Superior temporal gyrus (tissue), 1 donor: ENCODE results near the gene ARHGEF19.
A peak's percentile ranks its signal among the peaks of the same experiment; 100 is the strongest.
"Not testable (repeated sequence)": the region's sequence is repeated elsewhere in the genome, so short reads cannot be mapped to it uniquely, and the experiment has no call there.

Experiments
- DNase-seq: peaks from one replicate; pipeline ENCODE4 v3.0.0-alpha.2; 2016; ENCODE audit errors: extremely low spot score

Gene ARHGEF19

DNA sequence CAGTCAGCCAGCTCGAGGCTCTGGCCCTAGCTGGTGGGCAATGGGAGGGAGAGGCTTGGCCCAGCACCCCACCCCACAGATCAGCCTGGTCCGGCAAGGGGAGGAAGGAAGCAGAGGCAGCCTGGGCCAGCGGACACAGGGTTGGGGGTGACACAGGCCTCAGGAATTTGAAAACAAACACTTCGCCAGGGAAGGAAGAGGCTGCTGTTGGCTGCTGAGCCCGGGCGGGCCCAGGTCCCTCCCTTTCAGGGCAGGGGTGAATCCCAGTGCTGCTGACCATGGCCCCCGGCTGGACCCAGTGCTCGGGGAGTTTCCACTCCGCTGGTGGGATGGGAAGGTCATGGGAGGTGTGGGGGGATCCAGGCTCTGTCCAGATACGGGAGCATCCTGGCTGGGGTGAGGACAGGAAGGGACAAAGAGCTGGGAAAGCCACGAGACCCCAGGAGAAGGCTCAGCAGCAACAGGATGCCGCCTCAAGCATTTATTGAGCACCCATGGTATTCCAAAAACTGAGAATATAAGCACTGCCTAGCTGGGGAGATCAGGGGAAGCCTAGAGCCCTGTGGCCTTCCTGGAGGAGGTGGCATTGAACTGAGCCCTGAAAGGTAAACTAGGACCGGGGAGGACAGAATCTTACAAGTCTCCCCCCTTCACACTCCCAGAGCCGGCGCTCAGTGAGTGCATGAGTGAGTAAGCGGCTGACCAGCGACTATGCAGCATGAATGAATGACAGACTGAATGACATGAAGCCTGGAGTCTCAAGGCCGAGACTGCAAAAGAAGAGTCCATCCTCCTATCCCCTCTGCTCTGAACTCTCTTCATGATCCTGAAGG, 30.3 kb downstream of the ARHGEF19 start:
- DNase-seq: no peak

DNA sequence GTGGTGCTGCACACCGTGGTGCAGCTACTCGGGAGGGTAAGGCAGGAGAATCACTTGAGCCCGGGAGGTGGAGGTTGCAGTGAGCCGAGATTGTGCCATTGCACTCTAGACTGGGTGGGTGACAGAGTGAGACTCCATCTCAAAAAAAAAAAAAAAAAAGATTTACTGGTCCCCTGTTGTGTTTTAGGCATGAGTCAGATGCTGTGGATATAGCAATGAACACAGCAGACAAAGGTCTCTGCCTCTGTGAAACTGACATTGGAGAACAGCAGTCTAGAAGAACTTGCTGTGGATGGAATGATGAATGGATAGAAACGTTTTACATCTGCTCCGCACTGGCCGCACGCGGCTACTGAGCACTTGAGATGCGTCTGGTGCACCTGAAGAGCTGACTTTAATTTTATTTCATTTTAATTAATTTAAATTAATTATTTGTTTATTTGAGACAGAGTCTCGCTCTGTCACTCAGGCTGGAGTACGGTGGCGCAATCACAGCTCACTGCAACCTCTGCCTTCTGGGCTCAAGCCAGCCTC, 32.1 kb downstream of the ARHGEF19 start:
- no peak for DNase-seq

- DNase-seq: no peak
These were observed 33.6 kb downstream of the ARHGEF19 start for GRCh38 chr1:16178596-16179497.

DNA sequence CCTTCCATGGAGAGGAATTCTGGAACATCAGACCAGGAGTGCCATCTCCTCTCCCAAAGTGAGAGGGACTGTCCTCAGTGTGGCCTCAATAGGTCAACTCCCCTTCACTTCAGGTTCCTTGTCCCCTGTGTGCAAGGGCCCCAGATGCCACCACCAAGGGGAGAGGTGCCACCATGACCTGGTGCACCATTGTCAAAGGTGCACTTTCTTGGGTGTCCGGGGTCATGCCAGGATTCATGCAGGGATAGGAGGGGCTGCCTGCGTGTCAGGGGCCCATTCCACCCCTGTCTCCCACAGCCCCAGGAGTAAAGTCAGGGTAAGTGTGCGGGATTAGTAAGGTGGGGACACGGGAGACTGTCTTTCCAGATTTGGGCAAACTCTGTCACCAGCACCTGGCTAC, 35.1 kb downstream of the ARHGEF19 start:
- no peak for DNase-seq

DNA sequence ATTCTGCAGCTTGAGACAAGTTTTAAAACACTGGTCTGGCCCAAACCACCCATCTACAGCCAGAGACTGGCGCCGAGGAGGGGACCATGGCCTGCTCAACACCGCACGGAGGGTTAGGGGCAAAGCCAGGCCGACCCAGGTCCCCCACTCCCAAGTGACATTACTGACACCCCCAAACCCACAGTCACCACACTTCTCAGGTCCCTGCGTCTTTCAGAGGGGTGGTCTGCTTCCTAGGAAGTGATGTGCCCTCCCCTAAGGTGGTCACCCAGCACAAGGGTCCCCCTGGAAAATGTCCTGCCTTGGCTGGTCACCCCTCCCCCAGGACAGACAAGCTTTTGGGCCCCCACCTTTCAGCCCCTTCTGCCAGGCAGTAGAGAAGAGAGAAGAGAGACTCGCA, 35.8 kb downstream of the ARHGEF19 start:
- no peak for DNase-seq

DNA sequence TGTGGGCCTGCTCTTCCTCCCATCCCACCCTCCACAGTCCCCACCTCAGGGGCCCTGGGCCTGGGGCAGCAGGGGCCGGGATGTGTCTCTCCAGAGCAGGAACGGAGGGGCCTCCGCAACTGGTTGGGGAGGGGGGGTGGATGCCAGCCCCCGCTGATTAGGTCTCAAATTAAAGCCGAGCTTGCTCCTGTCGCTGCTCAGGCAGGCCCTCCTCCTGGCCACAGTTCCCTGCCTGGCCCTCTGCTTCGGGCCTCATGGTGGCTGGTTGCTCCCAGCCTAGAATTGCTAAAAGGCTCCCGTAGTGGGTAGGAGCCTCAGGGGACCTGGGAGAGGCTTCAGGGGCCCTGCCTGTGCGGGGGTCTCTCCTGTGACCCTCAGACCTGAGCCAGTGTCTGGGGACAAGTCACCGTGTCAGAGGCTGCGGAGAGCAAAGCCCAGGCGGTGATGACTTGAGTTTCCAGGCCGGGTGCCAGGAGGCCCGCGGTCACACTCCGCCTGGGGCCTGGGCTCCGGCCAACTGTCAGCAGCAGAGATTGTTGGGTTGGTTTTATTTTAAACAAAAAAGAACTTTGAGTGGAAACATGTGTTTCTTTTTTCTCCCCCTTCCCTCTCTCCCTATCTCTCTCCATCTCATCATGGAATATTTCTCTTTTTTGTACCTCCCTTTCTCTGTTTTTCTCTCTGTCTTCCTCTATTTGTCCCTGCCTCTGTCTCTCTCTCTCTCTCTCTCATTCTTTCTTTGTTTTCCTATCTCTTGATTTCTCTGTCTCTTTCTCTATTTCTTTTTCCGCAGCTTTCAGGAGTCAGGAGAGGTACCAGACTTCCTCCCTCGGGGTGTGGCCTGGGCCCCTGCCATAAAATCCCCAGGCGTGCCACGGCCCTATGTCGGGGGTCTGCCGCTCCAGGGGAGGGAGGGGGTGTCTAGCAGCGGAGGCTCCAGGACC, 36.6 kb downstream of the ARHGEF19 start:
- DNase-seq: peak; percentile 67

DNA sequence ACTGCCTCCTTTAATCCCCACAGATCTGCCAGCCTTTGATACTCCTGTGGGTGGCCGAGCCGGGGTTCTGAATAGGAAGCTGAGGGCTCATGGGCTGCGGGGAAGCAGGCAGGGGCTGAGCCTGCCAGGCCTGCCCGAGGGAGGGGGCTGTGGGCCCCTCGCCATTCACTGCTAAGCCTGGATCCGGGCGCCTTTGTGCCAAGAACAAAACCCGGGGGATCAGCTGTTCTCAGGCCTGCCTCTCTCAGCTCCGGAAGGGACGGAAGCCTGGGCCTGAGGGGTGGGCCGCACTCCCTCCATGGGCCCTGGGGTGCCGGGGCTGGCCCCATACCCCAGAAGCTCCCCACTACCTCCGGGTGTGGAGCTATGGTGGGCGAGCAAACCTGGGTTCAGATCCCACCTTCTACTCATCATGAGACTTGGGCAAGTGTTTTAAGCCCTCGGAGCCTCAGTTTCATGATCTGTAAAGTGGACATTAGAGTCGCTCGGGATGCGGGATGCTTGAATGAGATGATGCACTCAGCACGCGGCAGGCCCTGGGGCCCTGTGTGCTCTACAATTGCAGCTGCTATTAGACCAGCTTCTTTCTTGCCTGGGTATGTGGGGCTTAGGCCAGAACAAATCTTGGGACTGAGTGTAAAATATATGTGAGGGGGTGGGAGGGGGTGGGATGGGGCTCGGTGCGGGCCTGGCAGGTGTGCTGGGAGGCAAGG, 37.4 kb downstream of the ARHGEF19 start:
- no peak for DNase-seq

GRCh38 chr1:16174261-16174868, 38.1 kb downstream of the ARHGEF19 start:
- no peak for DNase-seq

- no peak for DNase-seq
These were observed 38.8 kb downstream of the ARHGEF19 start for GRCh38 chr1:16173447-16174260.

DNA sequence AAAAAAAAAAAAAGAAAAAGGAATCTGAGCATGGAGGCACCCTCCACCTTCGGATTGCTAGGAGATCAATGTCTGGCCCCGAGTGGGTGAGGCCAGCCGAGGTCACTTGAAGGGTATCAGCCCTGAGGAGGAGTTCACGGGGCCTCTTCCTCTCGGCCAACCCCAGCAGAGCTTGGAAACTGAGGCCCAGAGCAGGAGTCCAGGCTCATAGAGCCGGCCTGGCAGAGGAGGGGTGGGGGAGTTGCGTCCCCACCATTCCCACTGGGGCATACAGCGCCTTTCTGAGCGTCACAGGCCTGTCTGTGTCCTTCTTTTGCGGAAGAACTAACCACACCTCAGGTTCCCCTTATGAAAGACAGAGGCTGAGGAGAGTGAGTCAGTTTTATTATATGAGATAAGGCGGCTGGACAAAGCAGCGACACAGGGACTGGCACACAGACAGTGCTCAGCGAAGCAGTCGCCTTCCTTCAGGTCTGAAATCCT, 39.4 kb downstream of the ARHGEF19 start:
- no peak for DNase-seq

DNA sequence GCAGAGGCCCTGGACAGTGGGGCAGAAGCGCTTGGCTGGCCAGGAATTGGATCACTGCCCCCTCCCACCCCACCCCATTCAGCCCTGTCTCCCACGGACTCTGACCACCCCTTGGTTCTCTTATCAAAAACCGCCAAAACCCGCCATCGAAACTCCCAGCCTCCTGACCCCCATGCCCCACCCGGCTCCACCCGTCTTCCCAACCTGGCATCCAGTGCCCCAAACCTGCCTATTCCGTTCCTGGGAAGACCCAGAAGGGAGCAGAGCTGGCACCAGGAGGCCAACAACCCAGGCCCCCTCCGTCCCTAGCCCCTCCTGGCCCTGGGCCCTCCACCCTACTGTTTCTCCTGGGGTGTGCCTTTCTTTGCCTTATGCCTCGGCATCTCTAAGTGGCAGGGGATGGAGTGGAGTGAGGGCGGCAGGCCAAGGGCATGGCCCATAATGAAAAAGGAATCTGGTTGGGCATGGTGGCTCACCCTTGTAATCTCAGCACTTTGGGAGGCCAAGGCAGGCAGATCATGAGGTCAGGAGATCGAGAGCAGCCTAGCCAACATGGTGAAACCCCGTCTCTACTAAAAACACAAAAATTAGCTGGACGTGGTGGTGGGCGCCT, 40.1 kb downstream of the ARHGEF19 start:
- DNase-seq: no peak

GRCh38 chr1:16171314-16172151, 40.9 kb downstream of the ARHGEF19 start:
- DNase-seq: no peak

GRCh38 chr1:16170283-16170673, 42.2 kb downstream of the ARHGEF19 start:
- no peak for DNase-seq

GRCh38 chr1:16168622-16169360, 43.7 kb downstream of the ARHGEF19 start:
- no peak for DNase-seq

DNA sequence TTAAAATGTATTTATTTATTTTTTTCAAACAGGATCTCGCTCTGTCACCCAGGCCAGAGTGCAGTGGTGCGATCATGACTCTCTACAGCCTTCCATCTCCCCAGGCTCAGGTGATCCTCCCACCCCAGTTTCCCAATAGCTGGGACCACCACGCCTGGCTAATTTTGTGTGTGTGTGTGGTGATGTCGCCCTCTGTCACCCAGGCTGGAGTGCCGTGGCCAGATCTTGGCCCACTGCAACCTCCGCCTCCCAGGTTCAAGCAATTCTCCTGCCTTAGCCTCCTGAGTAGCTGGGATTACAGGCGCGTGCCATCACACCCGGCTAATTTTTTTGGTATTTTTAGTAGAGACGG, 44.3 kb downstream of the ARHGEF19 start:
- not testable (repeated sequence) for DNase-seq

DNA sequence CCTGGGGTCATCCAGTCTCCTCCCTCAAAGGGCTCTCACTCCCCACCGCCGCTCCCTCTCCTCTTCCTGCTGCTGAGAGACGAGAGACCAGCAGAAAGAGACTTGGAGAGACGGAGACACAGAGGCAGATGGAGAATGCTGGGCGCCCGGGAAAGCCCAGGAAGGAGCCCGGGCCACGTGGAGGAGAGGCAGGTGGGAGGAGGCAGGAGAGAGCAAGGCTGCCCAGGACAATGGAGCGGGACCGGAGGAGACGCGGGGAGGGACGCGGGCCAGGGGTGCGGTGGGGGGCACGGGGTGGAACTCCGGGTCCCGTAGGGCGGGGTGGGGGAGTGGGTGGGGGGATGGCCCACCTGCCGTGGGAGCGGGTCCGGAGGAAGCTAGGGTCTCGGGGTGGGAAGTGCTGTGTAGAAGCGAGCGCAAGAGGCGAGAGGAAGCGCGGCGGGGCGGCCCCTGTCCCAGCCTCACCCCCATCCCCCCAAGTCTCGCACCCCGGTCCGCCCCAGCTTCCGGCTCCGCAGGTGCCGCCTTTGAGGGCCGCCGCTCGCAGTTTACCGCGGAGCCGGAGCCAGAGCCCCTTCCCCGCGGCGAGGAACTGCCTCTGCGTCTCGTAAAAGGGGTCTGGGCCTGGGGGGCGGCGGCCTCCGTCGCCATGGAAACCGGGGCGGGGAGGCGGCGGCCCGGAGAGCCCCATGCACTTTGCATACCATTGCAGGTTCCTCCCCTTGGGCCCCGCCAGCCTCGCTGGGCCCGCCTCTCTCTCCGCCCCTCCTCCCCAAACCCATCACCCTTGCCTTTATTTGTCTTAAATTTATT, 44.9 kb downstream of the ARHGEF19 start:
- DNase-seq: no peak
